Measurements from ENCODE around the gene CLTCL1. TPM values are rescaled to one million over a fixed set of nuclear protein-coding genes. Genes with fewer than 3 reads are reported as not detected.
"Not testable (repeated sequence)": the region's sequence is repeated elsewhere in the genome, so short reads cannot be mapped to it uniquely, and the experiment has no call there.

CLTCL1 gene
- total and polyA plus RNA-seq, 2 experiments from 2014 or later, result 6.6 to 15.1 TPM

DNA sequence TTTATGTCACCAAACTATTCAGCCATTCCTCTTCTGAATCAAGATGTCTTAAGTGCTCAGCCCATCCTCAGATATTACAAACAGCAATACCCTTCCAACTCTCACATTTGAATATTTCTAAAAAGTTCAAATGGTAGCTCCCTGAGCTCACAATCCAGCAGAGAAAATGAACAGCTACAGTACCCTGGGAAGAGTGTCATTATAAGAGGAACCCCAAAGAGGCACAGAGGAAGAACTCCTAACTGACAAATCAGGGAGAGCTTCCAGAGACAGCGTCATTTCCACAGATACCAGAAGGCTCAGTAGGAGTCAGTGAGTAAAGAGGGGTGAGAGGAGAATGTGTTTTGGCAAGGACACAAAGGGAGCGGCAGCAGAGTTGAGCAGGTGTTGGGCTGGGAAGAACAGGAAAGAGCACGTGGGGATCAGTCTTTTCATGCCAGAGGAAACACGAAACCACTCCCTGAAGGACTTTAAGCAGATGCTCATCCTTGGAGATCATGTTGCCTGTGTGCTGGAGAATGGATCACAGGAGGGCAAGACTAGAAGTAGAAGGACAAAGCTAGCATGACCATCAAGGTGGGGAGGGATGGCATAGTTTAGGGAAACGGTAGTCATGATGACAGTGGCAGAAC, 4.3 kb downstream of the CLTCL1 start (continued):
- TF ChIP-seq, protein P1, sequence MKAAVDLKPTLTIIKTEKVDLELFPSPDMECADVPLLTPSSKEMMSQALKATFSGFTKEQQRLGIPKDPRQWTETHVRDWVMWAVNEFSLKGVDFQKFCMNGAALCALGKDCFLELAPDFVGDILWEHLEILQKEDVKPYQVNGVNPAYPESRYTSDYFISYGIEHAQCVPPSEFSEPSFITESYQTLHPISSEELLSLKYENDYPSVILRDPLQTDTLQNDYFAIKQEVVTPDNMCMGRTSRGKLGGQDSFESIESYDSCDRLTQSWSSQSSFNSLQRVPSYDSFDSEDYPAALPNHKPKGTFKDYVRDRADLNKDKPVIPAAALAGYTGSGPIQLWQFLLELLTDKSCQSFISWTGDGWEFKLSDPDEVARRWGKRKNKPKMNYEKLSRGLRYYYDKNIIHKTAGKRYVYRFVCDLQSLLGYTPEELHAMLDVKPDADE (IDR thresholded peaks at IDR 0.05), result no peak
- TF ChIP-seq ZNF331 (CRISPR knock-in tag; IDR thresholded peaks at IDR 0.05; ENCODE audit: low read depth), result no peak

GRCh38 chr22:19285831-19286230, 5.7 kb downstream of the CLTCL1 start:
- Histone ChIP-seq H3K36me3 (ENCODE audit: insufficient read depth) (no peaks in the 10 kb centered on the region), H3K27me3 (ENCODE audit: insufficient read depth) (peaks cover 14% of the 10 kb centered on the region), H3K4me2 (peak overlapping the region; percentile 68), H3K27ac (ENCODE audit: low read depth) (peak overlapping the region; percentile 93), H4K20me1 (replicated peaks; ENCODE audit: insufficient read depth) (0 out of 2 replicates have a peak, but pooled peaks cover 7% of the 10 kb centered on the region), H3K9me2 (ENCODE audit: insufficient read depth) (no peaks in the 10 kb centered on the region), H3F3A (replicated peaks; ENCODE audit: low read depth) (no peaks in the 10 kb centered on the region; the same call in 1 of the 2 replicates), H2AFZ (no peak overlapping the region), H3K4me1 (ENCODE audit: insufficient read depth) (peaks cover 41% of the 10 kb centered on the region), H3K4me3 (peak overlapping the region; percentile 30), H3K79me2 (replicated peaks; ENCODE audit: insufficient read depth) (0 out of 2 replicates have a peak, but pooled peaks cover 6% of the 10 kb centered on the region)
- H3K27ac Mint-ChIP-seq, result peak overlapping the region; percentile 25; the same call in 1 of the 2 replicates
- TF ChIP-seq, protein P2, sequence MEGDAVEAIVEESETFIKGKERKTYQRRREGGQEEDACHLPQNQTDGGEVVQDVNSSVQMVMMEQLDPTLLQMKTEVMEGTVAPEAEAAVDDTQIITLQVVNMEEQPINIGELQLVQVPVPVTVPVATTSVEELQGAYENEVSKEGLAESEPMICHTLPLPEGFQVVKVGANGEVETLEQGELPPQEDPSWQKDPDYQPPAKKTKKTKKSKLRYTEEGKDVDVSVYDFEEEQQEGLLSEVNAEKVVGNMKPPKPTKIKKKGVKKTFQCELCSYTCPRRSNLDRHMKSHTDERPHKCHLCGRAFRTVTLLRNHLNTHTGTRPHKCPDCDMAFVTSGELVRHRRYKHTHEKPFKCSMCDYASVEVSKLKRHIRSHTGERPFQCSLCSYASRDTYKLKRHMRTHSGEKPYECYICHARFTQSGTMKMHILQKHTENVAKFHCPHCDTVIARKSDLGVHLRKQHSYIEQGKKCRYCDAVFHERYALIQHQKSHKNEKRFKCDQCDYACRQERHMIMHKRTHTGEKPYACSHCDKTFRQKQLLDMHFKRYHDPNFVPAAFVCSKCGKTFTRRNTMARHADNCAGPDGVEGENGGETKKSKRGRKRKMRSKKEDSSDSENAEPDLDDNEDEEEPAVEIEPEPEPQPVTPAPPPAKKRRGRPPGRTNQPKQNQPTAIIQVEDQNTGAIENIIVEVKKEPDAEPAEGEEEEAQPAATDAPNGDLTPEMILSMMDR (conservative IDR thresholded peaks at IDR 0.05; ENCODE audit: low read depth in 2 of 2), result no peak
- TF ChIP-seq CREB1 (CRISPR knock-in tag; IDR thresholded peaks at IDR 0.05; ENCODE audit: low read depth) (no peak), EZH2phosphoT487 (IDR thresholded peaks at IDR 0.05; ENCODE audit: unreplicated experiment) (no peak)
- DNase-seq (ENCODE audit: low spot score) (no peak), ATAC-seq (no peak)
- peaks cover 47% of the 10 kb centered on the region for H3K4me1 Mint-ChIP-seq
- peaks cover 7% of the 10 kb centered on the region for H3K27me3 Mint-ChIP-seq (ENCODE audit: insufficient read depth, low read depth, poor library complexity)
- no peaks in the 10 kb centered on the region; the same call in 2 of the 3 replicates for H3K36me3 Mint-ChIP-seq (ENCODE audit: low read depth)
- no peaks in the 10 kb centered on the region; the same call in 2 of the 3 replicates for H3K9me3 Mint-ChIP-seq
- no peak overlapping the region for H3K4me3 Mint-ChIP-seq

- not testable (repeated sequence) for ATAC-seq
These were observed 12.4 kb downstream of the CLTCL1 start for GRCh38 chr22:19279143-19279542.

More at GRCh38 chr22:19279143-19279542, 12.4 kb downstream of the CLTCL1 start:
- peaks cover 15% of the 10 kb centered on the region; the same call in 1 of the 2 replicates for H3K79me2 ChIP-seq (replicated peaks; ENCODE audit: insufficient read depth)
- H3K9me3 Mint-ChIP-seq; H3K27me3 ChIP-seq (ENCODE audit: insufficient read depth); H3K27me3 Mint-ChIP-seq (ENCODE audit: insufficient read depth, low read depth, poor library complexity); H3K27ac ChIP-seq (ENCODE audit: low read depth); H3K4me3 ChIP-seq; H3K4me2 ChIP-seq; H3K4me3 Mint-ChIP-seq; H3K27ac Mint-ChIP-seq; H4K20me1 ChIP-seq (replicated peaks; ENCODE audit: insufficient read depth); H3K36me3 Mint-ChIP-seq (ENCODE audit: low read depth); H2AFZ ChIP-seq; H3K9me2 ChIP-seq (ENCODE audit: insufficient read depth); H3K4me1 ChIP-seq (ENCODE audit: insufficient read depth); H3K4me1 Mint-ChIP-seq; H3F3A ChIP-seq (replicated peaks; ENCODE audit: low read depth); H3K36me3 ChIP-seq (ENCODE audit: insufficient read depth); DNase-seq (ENCODE audit: low spot score): not testable (repeated sequence)

Data from GM23338 (cell line).